ENCODE data around the gene FDX2.

The FDX2 gene

GRCh38 chr19:10306327-10306726, 9.5 kb downstream of the FDX2 start:
- no peak for DNase-seq (ENCODE audit: insufficient read length, low spot score)
- FAIRE-seq: no peak

GRCh38 chr19:10305139-10305806, 10.5 kb downstream of the FDX2 start:
- no peak for DNase-seq (ENCODE audit: insufficient read length, low spot score)

DNA sequence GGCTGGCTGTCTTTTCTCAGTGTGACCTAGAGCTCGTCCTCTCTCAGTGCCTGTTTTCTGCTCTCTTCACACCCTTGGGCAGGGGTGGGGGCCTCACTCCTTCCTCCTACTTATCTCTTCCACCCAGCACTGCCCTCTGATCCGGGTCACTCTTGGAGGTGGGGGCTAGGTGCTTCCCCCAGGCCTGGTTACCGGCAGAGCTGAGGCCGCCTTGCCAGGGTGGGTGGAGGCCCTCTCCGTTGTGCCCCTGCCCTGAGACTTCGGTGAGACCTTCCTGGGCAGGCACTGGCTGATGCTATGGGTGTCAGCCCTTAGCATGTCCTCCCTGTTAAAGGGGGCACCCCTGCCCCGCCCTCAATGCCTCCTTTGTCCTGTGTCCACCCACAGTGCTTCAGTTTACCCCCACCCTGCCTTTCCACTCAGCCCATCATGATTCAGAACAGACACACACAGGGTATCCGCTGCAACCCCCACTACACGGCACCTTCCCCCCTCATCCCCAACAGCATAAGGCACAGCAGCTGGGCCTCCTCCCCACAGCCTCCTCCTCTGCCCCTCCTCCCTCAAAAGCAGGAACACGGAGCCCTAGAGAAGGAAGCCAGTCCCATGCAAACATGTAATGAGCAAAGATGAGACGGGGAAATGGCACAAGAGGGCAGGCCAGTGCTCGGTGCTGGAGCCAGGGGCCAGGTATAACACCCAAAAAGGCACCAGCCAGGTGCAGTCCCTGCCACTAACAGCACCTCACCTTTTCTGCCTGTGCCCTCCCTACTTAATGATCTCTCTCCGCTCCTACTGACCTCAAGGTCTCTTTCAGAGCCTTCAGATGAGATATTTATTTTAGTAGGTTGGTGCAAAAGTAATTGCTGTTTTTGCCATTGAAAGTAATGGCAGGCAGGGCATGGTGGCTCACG, 16.0 kb downstream of the FDX2 start:
- no peak for FAIRE-seq
- no peak for DNase-seq (ENCODE audit: insufficient read length, low spot score)

More at GRCh38 chr19:10305139-10305806, 10.5 kb downstream of the FDX2 start:
- FAIRE-seq: no peak

DNA sequence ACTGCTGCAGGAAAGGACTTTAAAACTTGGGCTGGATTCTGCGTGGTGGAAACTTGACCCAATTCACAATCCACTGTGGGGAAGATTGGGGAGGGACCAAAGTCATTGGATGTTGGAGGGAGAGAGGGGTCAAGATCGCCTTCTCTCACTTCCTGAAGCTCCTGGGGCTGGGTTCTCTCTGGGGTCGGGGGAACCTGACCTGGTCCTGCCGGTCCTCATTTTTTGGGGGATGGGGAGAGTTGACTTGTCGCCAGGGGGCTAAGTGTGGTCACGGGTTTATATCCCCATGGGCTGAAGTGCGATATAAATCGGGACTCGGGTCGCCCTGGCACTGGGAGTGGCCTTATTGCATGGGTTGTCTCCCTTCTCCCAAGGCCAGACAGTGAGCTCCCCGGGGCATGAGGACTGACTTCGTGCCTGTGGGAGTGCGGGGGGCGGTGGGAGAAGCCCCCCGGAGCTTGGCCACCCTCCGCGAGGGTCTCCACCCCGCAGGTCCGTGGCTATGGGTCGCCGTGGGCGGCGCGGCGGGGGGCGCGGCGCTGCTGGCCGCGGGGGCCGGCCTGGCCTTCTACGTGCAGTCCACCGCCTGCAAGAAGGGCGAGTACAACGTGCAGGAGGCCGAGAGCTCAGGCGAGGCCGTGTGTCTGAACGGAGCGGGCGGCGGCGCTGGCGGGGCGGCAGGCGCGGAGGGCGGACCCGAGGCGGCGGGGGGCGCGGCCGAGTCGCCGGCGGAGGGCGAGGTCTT, 19.8 kb downstream of the FDX2 start:
- DNase-seq (ENCODE audit: insufficient read length, low spot score) (no peak), FAIRE-seq (no peak)

DNA sequence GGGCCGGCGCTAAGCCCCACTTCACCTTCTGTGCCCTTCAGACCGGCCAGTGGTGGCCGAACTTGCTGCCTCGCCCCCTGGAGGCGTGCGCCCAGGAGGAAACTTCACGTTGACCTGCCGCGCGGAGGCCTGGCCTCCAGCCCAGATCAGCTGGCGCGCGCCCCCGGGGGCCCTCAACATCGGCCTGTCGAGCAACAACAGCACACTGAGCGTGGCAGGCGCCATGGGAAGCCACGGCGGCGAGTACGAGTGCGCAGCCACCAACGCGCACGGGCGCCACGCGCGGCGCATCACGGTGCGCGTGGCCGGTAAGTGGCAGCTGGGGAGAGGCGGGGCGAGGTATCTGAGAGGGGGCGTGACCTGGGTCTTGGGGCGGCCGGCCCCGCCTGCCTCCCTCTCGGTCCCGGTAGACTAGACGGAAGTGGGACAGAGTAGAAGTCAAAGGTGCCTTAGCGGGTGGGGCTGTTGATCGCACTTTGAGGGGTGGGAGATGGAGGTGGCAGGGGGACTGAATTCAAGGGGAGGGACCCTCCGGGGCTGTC, 20.4 kb downstream of the FDX2 start:
- DNase-seq (ENCODE audit: insufficient read length, low spot score) (no peak), FAIRE-seq (no peak)

DNA sequence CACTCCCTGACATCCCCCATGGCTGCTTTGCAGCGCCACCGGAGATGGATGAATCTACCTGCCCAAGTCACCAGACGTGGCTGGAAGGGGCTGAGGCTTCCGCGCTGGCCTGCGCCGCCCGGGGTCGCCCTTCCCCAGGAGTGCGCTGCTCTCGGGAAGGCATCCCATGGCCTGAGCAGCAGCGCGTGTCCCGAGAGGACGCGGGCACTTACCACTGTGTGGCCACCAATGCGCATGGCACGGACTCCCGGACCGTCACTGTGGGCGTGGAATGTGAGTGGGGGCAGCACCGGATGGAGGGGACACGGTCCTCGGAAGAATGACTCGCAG, 21.5 kb downstream of the FDX2 start:
- DNase-seq (ENCODE audit: insufficient read length, low spot score) (no peak), FAIRE-seq (no peak)

GRCh38 chr19:10293637-10294367, 22.0 kb downstream of the FDX2 start:
- no peak for FAIRE-seq
- no peak for DNase-seq (ENCODE audit: insufficient read length, low spot score)

DNA sequence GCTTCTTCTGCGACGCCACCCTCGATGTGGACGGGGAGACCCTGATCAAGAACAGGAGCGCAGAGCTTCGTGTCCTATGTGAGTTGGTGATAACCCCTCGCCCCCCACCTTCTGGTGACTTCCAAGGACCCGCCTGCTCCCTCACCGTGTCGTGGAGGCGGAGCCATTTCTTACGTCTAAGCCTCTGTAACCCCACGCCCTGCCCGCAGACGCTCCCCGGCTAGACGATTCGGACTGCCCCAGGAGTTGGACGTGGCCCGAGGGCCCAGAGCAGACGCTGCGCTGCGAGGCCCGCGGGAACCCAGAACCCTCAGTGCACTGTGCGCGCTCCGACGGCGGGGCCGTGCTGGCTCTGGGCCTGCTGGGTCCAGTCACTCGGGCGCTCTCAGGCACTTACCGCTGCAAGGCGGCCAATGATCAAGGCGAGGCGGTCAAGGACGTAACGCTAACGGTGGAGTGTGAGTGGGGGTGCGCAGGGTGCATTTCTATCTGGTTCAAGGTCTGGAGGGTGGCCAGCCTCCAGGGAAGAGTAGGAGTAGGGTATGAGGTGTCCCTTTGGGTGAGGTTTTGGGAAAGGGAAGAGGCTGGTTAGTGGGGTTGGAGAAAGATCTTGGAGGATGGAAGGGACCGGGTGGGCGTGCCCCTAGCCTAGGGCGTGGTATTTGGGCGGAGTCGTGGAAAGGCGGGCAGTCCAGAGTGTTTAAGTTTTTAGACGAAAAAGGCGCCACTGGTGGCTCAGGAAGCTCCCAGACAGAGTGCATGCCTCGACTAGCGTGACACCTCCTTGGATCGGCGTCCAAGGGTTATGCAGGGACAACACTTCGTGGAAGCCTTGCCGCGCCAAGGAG, 22.8 kb downstream of the FDX2 start:
- DNase-seq (ENCODE audit: insufficient read length, low spot score) (no peak), FAIRE-seq (no peak)

GRCh38 chr19:10292206-10292788, 23.5 kb downstream of the FDX2 start:
- FAIRE-seq (peak; percentile 23), DNase-seq (ENCODE audit: insufficient read length, low spot score) (peak; percentile 70)

- DNase-seq (ENCODE audit: insufficient read length, low spot score): no peak
- FAIRE-seq: no peak
Observed at GRCh38 chr19:10291554-10292205, 24.1 kb downstream of the FDX2 start.

DNA sequence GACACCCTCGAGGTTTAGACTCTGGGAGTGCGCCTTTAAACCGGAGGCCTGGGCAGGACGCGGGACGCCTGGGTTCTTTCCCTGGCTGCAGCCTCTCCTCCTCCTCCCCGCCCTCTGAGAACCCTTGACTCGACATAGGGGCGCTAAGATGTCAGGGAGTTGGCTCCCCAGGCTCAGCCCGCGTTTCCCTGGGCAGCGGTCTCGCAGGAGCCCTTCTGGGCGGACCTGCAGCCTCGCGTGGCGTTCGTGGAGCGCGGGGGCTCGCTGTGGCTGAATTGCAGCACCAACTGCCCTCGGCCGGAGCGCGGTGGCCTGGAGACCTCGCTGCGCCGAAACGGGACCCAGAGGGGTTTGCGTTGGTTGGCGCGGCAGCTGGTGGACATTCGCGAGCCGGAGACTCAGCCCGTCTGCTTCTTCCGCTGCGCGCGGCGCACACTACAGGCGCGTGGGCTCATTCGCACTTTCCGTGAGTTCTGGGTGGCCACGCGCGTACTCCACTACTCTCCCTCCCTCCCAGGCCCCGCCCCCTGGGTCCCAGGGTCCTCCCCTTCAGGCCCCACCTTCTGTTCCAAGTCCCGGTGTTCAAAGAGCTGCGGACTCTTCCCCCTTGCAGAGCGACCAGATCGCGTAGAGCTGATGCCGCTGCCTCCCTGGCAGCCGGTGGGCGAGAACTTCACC, 24.8 kb downstream of the FDX2 start:
- FAIRE-seq: no peak
- DNase-seq (ENCODE audit: insufficient read length, low spot score): peak; percentile 86

GRCh38 chr19:10290357-10290875, 25.4 kb downstream of the FDX2 start:
- DNase-seq (ENCODE audit: insufficient read length, low spot score) (no peak), FAIRE-seq (no peak)

GRCh38 chr19:10289836-10290356, 25.9 kb downstream of the FDX2 start, which contains the start of gene ICAM5:
Gene ICAM5, plus strand, starts transcription at chr19:10289952. Its CDS starts 92 bp downstream, at chr19:10290044.
- no peak for FAIRE-seq
- DNase-seq (ENCODE audit: insufficient read length, low spot score): no peak

GRCh38 chr19:10289167-10289835, 26.5 kb downstream of the FDX2 start:
- FAIRE-seq (no peak), DNase-seq (ENCODE audit: insufficient read length, low spot score) (no peak)

GRCh38 chr19:10288662-10289166, 27.1 kb downstream of the FDX2 start:
- FAIRE-seq (no peak), DNase-seq (ENCODE audit: insufficient read length, low spot score) (no peak)

GRCh38 chr19:10286803-10287737, 28.7 kb downstream of the FDX2 start, which contains the start of gene ICAM4:
Gene ICAM4, plus strand, starts transcription at chr19:10286955. Its CDS starts 58 bp downstream, at chr19:10287013.
- no peak for DNase-seq (ENCODE audit: insufficient read length, low spot score)
- no peak for FAIRE-seq
